Caco-2 (cell line): ENCODE data around the gene BBOX1. TPM values are rescaled to one million over a fixed set of nuclear protein-coding genes. Genes with fewer than 3 reads are reported as not detected.
"Not testable (repeated sequence)": the region's sequence is repeated elsewhere in the genome, so short reads cannot be mapped to it uniquely, and the experiment has no call there.

Experiments
- BruUV-seq: library from RNA; stranded (reverse); fragments of 400-500 nt; replicated peaks from 2 replicates; lab custom pipeline; 2021; lab: Mats Ljungman, UMichigan
- CTCF ChIA-PET: fragments of 300-600 bp; sonication (Branson Sonifier 250); formaldehyde crosslinking; loops from one replicate; lab custom pipeline; 2022; ENCODE audit warnings: antibody characterized with exemption; lab: Charles Lee
- POLR2A ChIA-PET: fragments of 300-600 bp; sonication (Branson Sonifier 250); formaldehyde crosslinking; loops from one replicate; lab custom pipeline; 2022; ENCODE audit warnings: antibody characterized with exemption; lab: Charles Lee
- DNase-seq, 2 experiments: peaks; one replicate each; pipeline versions ENCODE4 v3.0.0 to v3.0.0-alpha.2; 2020 to 2022
- H3K27me3 ChIP-seq: replicated peaks from 2 replicates; pipeline ENCODE4 v1.6.0; 2011; ENCODE audit warnings: low read length; ENCODE audit not compliant: control insufficient read depth, insufficient read depth
- H3K36me3 ChIP-seq: 2 replicates; pipeline ENCODE4 v1.5.1; 2011; ENCODE audit warnings: low read length; ENCODE audit not compliant: control insufficient read depth, insufficient read depth
- H3K4me1 ChIP-seq: fragments of 250-450 bp; sonication (Bioruptor Pico); 2 replicates; pipeline ENCODE4 v1.5.1; 2020; ENCODE audit warnings: mild to moderate bottlenecking
- H3K4me3 ChIP-seq: 2 replicates; pipeline ENCODE4 v1.5.1; 2011; ENCODE audit warnings: low read depth, mild to moderate bottlenecking, control low read depth, low read length
- H3K9me3 ChIP-seq: fragments of 250-450 bp; sonication (Bioruptor Pico); 2 replicates; pipeline ENCODE4 v1.5.1; 2020; ENCODE audit warnings: mild to moderate bottlenecking, moderate library complexity
- H3K27ac Mint-ChIP-seq: one replicate; pipeline ENCODE4 v1.8.0; 2022; ENCODE audit warnings: mixed read lengths; ENCODE audit not compliant: unreplicated experiment
- H3K27me3 Mint-ChIP-seq: one replicate; pipeline ENCODE4 v1.8.0; 2022; ENCODE audit warnings: mixed read lengths; ENCODE audit not compliant: insufficient read depth, unreplicated experiment
- H3K36me3 Mint-ChIP-seq: one replicate; pipeline ENCODE4 v1.8.0; 2022; ENCODE audit warnings: mild to moderate bottlenecking, mixed read lengths; ENCODE audit not compliant: insufficient read depth, unreplicated experiment
- H3K4me1 Mint-ChIP-seq: one replicate; pipeline ENCODE4 v1.8.0; 2022; ENCODE audit warnings: low read depth, mixed read lengths; ENCODE audit not compliant: unreplicated experiment
- H3K4me3 Mint-ChIP-seq: one replicate; pipeline ENCODE4 v1.8.0; 2022; ENCODE audit warnings: mild to moderate bottlenecking, moderate library complexity, mixed read lengths; ENCODE audit not compliant: unreplicated experiment
- H3K9me3 Mint-ChIP-seq: one replicate; pipeline ENCODE4 v1.8.0; 2022; ENCODE audit warnings: mixed read lengths; ENCODE audit not compliant: unreplicated experiment
- CTCF ChIP-seq, 2 experiments: fragments of 200-600 bp in 1 of 2; IDR thresholded peaks; 1 replicate in 1 of 2; 2 replicates in 1 of 2; pipeline versions ENCODE4 v1.5.1 to v1.8.0; 2011 to 2022; ENCODE audit warnings: antibody characterized with exemption in 1 of 2, control low read depth in 1 of 2, inconsistent platforms in 1 of 2, low read depth in 1 of 2, low read length in 1 of 2, mild to moderate bottlenecking in 1 of 2, moderate library complexity in 1 of 2; ENCODE audit not compliant: insufficient read depth in 1 of 2, severe bottlenecking in 1 of 2, unreplicated experiment in 1 of 2
- intact Hi-C: fragments of 100-400 bp; cut with micrococcal nuclease; formaldehyde crosslinking; loops from one replicate; pipeline ENCODE4 v1.10.0; 2022; ENCODE audit not compliant: unreplicated experiment
- total RNA-seq: library from RNA; stranded (reverse); gene quantifications from 2 replicates; pipeline ENCODE4 v1.2.3, GENCODE V29; 2022

BBOX1 gene
- total RNA-seq, 1 experiment from 2014 or later, result not detected

- Histone ChIP-seq H3K36me3 (no peaks in the 10 kb centered on the region), H3K9me3 (no peaks in the 10 kb centered on the region), H3K4me1 (no peaks in the 10 kb centered on the region), H3K27me3 (no peaks in the 10 kb centered on the region), H3K4me3 (no peak overlapping the region)
- Mint-ChIP-seq H3K4me3 (no peak overlapping the region), H3K4me1 (no peaks in the 10 kb centered on the region), H3K9me3 (no peaks in the 10 kb centered on the region), H3K36me3 (no peaks in the 10 kb centered on the region), H3K27me3 (peaks cover 2% of the 10 kb centered on the region), H3K27ac (no peak overlapping the region)
- TF ChIP-seq CTCF (IDR thresholded peaks at IDR 0.05; ENCODE audit: insufficient read depth in 1 of 2, low read depth in 1 of 2, low read length in 1 of 2, severe bottlenecking in 1 of 2, unreplicated experiment in 1 of 2), result no peak
- BruUV-seq, result no TSS peak
- DNase-seq, result no peak
- intact Hi-C loops, result loop anchor here (1.0 kb wide), 1 partner anchor 370 kb away; no protein-coding TSS in a partner anchor
- POLR2A ChIA-PET, result no interaction called here
- CTCF ChIA-PET, result no interaction called here
Measured at GRCh38 chr11:27124514-27125264, 84.1 kb downstream of the BBOX1 start.

- intact Hi-C loops, result no loop called here
- H3K36me3 Mint-ChIP-seq, result no peaks in the 10 kb centered on the region
- H3K27ac Mint-ChIP-seq, result no peak overlapping the region
- H3K27me3 Mint-ChIP-seq, result peaks cover 2% of the 10 kb centered on the region
- H3K4me1 Mint-ChIP-seq, result no peaks in the 10 kb centered on the region
- TF ChIP-seq CTCF (IDR thresholded peaks at IDR 0.05; ENCODE audit: insufficient read depth in 1 of 2, low read depth in 1 of 2, low read length in 1 of 2, severe bottlenecking in 1 of 2, unreplicated experiment in 1 of 2), result no peak
- no peaks in the 10 kb centered on the region for H3K27me3 ChIP-seq
- no peak overlapping the region for H3K4me3 Mint-ChIP-seq
- H3K4me3 ChIP-seq, result no peak overlapping the region
- BruUV-seq, result no TSS peak
- H3K9me3 ChIP-seq, result peaks cover under 1% of the 10 kb centered on the region; the same call in 1 of the 2 replicates
- no peaks in the 10 kb centered on the region for H3K9me3 Mint-ChIP-seq
- H3K4me1 ChIP-seq, result no peaks in the 10 kb centered on the region
- ChIA-PET POLR2A (no interaction called here), CTCF (no interaction called here)
- no peak for DNase-seq
- no peaks in the 10 kb centered on the region for H3K36me3 ChIP-seq
Measured at GRCh38 chr11:27129686-27130085, 89.1 kb downstream of the BBOX1 start.

GRCh38 chr11:27130806-27131205 is 90.2 kb downstream of the BBOX1 start:
- no TSS peak for BruUV-seq
- Mint-ChIP-seq H3K27ac (no peak overlapping the region), H3K4me1 (no peaks in the 10 kb centered on the region), H3K36me3 (no peaks in the 10 kb centered on the region), H3K9me3 (peaks cover under 1% of the 10 kb centered on the region), H3K4me3 (no peak overlapping the region), H3K27me3 (peaks cover 2% of the 10 kb centered on the region)
- peaks cover 3% of the 10 kb centered on the region; the same call in 1 of the 2 replicates for H3K9me3 ChIP-seq
- intact Hi-C loops, result no loop called here
- ChIA-PET CTCF (no interaction called here), POLR2A (no interaction called here)
- no peak for TF ChIP-seq CTCF (IDR thresholded peaks at IDR 0.05; ENCODE audit: insufficient read depth in 1 of 2, low read depth in 1 of 2, low read length in 1 of 2, severe bottlenecking in 1 of 2, unreplicated experiment in 1 of 2)
- no peak for DNase-seq
- H3K36me3 ChIP-seq, result no peaks in the 10 kb centered on the region
- H3K4me3 ChIP-seq, result no peak overlapping the region
- H3K27me3 ChIP-seq, result no peaks in the 10 kb centered on the region
- no peaks in the 10 kb centered on the region for H3K4me1 ChIP-seq

GRCh38 chr11:27135924-27136329 is 95.3 kb downstream of the BBOX1 start:
- BruUV-seq, intact Hi-C loops, H3K27ac Mint-ChIP-seq, H3K4me1 ChIP-seq, H3K36me3 ChIP-seq, H3K27me3 ChIP-seq, POLR2A ChIA-PET, H3K4me3 Mint-ChIP-seq, CTCF ChIA-PET, H3K4me3 ChIP-seq, H3K4me1 Mint-ChIP-seq, H3K36me3 Mint-ChIP-seq, H3K27me3 Mint-ChIP-seq: not testable (repeated sequence)
- peaks cover 19% of the 10 kb centered on the region for H3K9me3 Mint-ChIP-seq
- H3K9me3 ChIP-seq, result peaks cover 17% of the 10 kb centered on the region
- peak in 1 of 2 experiments; percentile 5 for DNase-seq
